Activated CD4-positive, alpha-beta T cell treated with anti-CD3 and anti-CD28 coated beads, Interleukin-2, amount 50 U/mL, for 16 hours (primary cell): ENCODE data around the gene ATP5PB.

ENCODE experiments used
- DNase-seq: peaks from one replicate; pipeline ENCODE4 v3.0.0-alpha.2; 2020

Gene ATP5PB

GRCh38 chr1:111446967-111447892, 2.0 kb upstream of the ATP5PB start:
- no peak for DNase-seq

GRCh38 chr1:111448482-111448917, 764 bp upstream of the ATP5PB start:
- peak; percentile 27 for DNase-seq

- DNase-seq = no peak
These were observed 396 bp downstream of the ATP5PB start for GRCh38 chr1:111449703-111450017.

GRCh38 chr1:111450185-111450584, 921 bp downstream of the ATP5PB start:
- no peak for DNase-seq

- DNase-seq = no peak
These were observed 3.3 kb downstream of the ATP5PB start for GRCh38 chr1:111452581-111452980.

GRCh38 chr1:111453706-111454105, 4.4 kb downstream of the ATP5PB start:
- no peak for DNase-seq

- DNase-seq = peak; percentile 60
These were observed 5.8 kb downstream of the ATP5PB start for GRCh38 chr1:111454859-111455641.

- no peak for DNase-seq
These were observed 6.4 kb downstream of the ATP5PB start for GRCh38 chr1:111455642-111456031.

GRCh38 chr1:111461765-111462164, 12.5 kb downstream of the ATP5PB start:
- no peak for DNase-seq

- no peak for DNase-seq
These were observed 13.2 kb downstream of the ATP5PB start for GRCh38 chr1:111462370-111463028.

GRCh38 chr1:111463029-111463683, 13.9 kb downstream of the ATP5PB start:
- DNase-seq = no peak

- DNase-seq = no peak
These were observed 16.5 kb downstream of the ATP5PB start for GRCh38 chr1:111465754-111466153.

- DNase-seq = no peak
These were observed 17.2 kb downstream of the ATP5PB start for GRCh38 chr1:111466480-111466879.

- no peak for DNase-seq
These were observed 18.8 kb downstream of the ATP5PB start for GRCh38 chr1:111467865-111468716.

GRCh38 chr1:111468717-111469100, 19.4 kb downstream of the ATP5PB start:
- DNase-seq = no peak

- no peak for DNase-seq
These were observed 20.3 kb downstream of the ATP5PB start for GRCh38 chr1:111469539-111469938.

GRCh38 chr1:111470596-111470995, 21.3 kb downstream of the ATP5PB start:
- no peak for DNase-seq

- DNase-seq = peak; percentile 83
These were observed 21.7 kb downstream of the ATP5PB start for GRCh38 chr1:111471012-111471411.

- no peak for DNase-seq
These were observed 22.3 kb downstream of the ATP5PB start for GRCh38 chr1:111471538-111471937.

- no peak for DNase-seq
These were observed 24.8 kb downstream of the ATP5PB start for GRCh38 chr1:111474106-111474505.

- DNase-seq = no peak
These were observed 25.3 kb downstream of the ATP5PB start for GRCh38 chr1:111474521-111474920.

- DNase-seq = peak; percentile 90
These were observed 26.4 kb downstream of the ATP5PB start for GRCh38 chr1:111475701-111476100.
